Thoracic aorta (tissue), 2 donors: ENCODE results near the gene PEX7. TPM values are rescaled to one million over a fixed set of nuclear protein-coding genes. Genes with fewer than 3 reads are reported as not detected.
A peak's percentile ranks its signal among the peaks of the same experiment; 100 is the strongest.

Source experiments
- ATAC-seq: fragments of 150-250 bp; one replicate; pipeline ENCODE4 v1.8.0; 2017; ENCODE audit warnings: low read depth; ENCODE audit not compliant: insufficient number of reproducible peaks, low FRiP score
- DNase-seq: peaks from one replicate; pipeline ENCODE4 v3.0.0-alpha.2; 2020; ENCODE audit warnings: low spot score
- H3K27ac ChIP-seq, 2 donors: fragments of 200-600 bp; sonication (generic); 1 replicate in 1 of 2; 2 replicates in 1 of 2; pipeline ENCODE4 v1.5.1; 2016; ENCODE audit warnings: mild to moderate bottlenecking in 2 of 2, moderate library complexity in 2 of 2
- H3K27me3 ChIP-seq: fragments of 200-600 bp; sonication (generic); replicated peaks from 2 replicates; pipeline ENCODE4 v1.6.0; 2016; ENCODE audit warnings: mild to moderate bottlenecking; ENCODE audit not compliant: insufficient read depth
- H3K36me3 ChIP-seq: fragments of 200-600 bp; sonication (generic); one replicate; pipeline ENCODE4 v1.5.1; 2016
- H3K4me1 ChIP-seq, 2 donors: fragments of 200-600 bp; sonication (generic); 1 replicate in 1 of 2; 2 replicates in 1 of 2; pipeline versions ENCODE4 v1.5.1 to v1.6.0; 2016; ENCODE audit warnings: low read depth in 2 of 2, mild to moderate bottlenecking in 1 of 2; ENCODE audit not compliant: control insufficient read depth in 1 of 2
- H3K4me3 ChIP-seq: fragments of 200-600 bp; sonication (generic); 2 replicates; pipeline ENCODE4 v1.5.1; 2016; ENCODE audit warnings: mild to moderate bottlenecking
- H3K9me3 ChIP-seq: fragments of 200-600 bp; sonication (generic); 2 replicates; pipeline ENCODE4 v1.5.1; 2016
- CTCF ChIP-seq: fragments of 200-600 bp; sonication (generic); IDR thresholded peaks from one replicate; pipeline ENCODE4 v1.5.1; 2019; ENCODE audit warnings: antibody characterized with exemption
- total RNA-seq, 2 donors: library from RNA; depleted of rRNA; stranded (reverse); fragments of >200 nt; gene quantifications; one replicate each; pipeline versions ENCODE4 v1.1.0 to v1.2.3, GENCODE V29; 2016

Gene PEX7
- total RNA-seq, 2 donors from 2014 or later = 7.6 TPM

- no peak for TF ChIP-seq CTCF
- H3K4me1 ChIP-seq = peaks cover 61 to 91% of the 10 kb centered on the region in 2 donors
- DNase-seq (no peak), ATAC-seq (no peak)
- H3K27me3 ChIP-seq = no peaks in the 10 kb centered on the region
- no peaks in the 10 kb centered on the region for H3K9me3 ChIP-seq
- H3K27ac ChIP-seq = peak overlapping the region in 1 of 2 donors; percentile 40
- no peaks in the 10 kb centered on the region for H3K36me3 ChIP-seq
- H3K4me3 ChIP-seq = no peak overlapping the region
Measured at GRCh38 chr6:136782021-136782770, 40.2 kb upstream of the PEX7 start.

- TF ChIP-seq CTCF = no peak
- H3K27me3 ChIP-seq = no peaks in the 10 kb centered on the region
- ATAC-seq (no peak), DNase-seq (no peak)
- no peaks in the 10 kb centered on the region for H3K36me3 ChIP-seq
- H3K27ac ChIP-seq = peak overlapping the region in 1 of 2 donors; percentile 97
- peaks cover 68 to 94% of the 10 kb centered on the region in 2 donors for H3K4me1 ChIP-seq
- H3K4me3 ChIP-seq = no peak overlapping the region
- no peaks in the 10 kb centered on the region for H3K9me3 ChIP-seq
Measured at GRCh38 chr6:136783021-136783420, 39.4 kb upstream of the PEX7 start.

- H3K27me3 ChIP-seq = no peaks in the 10 kb centered on the region
- H3K4me3 ChIP-seq = peak overlapping the region; percentile 56
- no peak for ATAC-seq
- no peaks in the 10 kb centered on the region for H3K9me3 ChIP-seq
- no peak for TF ChIP-seq CTCF
- H3K27ac ChIP-seq = peak overlapping the region in 1 of 2 donors; percentile 97
- peaks cover 68 to 93% of the 10 kb centered on the region in 2 donors for H3K4me1 ChIP-seq
- H3K36me3 ChIP-seq = no peaks in the 10 kb centered on the region
- DNase-seq = no peak
Measured at GRCh38 chr6:136783495-136784270, 38.7 kb upstream of the PEX7 start.

- Histone ChIP-seq H3K9me3 (no peaks in the 10 kb centered on the region), H3K36me3 (no peaks in the 10 kb centered on the region), H3K27me3 (no peaks in the 10 kb centered on the region), H3K27ac (peak overlapping the region; percentile 4 to 97), H3K4me1 (peaks cover 72 to 96% of the 10 kb centered on the region in 2 donors), H3K4me3 (peak overlapping the region; percentile 56)
- no peak for DNase-seq
- no peak for ATAC-seq
- no peak for TF ChIP-seq CTCF
Measured at GRCh38 chr6:136784271-136784664, 38.1 kb upstream of the PEX7 start.
